GM21423 (cell line): ENCODE data around the gene ZSWIM8.
"Not testable (repeated sequence)": the region's sequence is repeated elsewhere in the genome, so short reads cannot be mapped to it uniquely, and the experiment has no call there.

Experiments used
- ATAC-seq: cut with Tn5 transposase; IDR thresholded peaks from one replicate; pipeline ENCODE4 v1.9.1; 2021; ENCODE audit warnings: mild to moderate bottlenecking, moderate library complexity; ENCODE audit not compliant: unreplicated experiment

ZSWIM8 gene

GRCh38 chr10:73795491-73795890 lies 10.1 kb downstream of the ZSWIM8 start:
- not testable (repeated sequence) for ATAC-seq

DNA sequence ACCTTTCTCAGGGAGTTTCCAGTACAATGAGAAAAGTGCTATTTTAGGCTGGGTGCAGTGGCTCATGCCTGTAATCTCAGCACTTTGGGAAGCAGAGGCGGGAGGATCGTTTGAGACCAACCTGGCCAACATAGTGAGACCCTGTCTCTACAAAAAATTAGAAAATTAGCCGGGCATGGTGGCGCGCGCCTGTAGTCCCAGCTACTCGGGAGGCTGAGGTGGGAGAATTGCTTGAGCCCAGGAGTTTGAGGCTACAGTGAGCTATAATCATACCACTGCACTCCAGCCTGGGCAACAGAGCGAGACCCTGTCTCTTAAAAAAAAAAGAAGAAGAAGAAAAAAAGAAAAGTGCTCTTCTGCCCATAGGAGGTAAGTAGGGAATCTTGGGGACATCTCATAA lies 10.6 kb downstream of the ZSWIM8 start:
- ATAC-seq = not testable (repeated sequence)

DNA sequence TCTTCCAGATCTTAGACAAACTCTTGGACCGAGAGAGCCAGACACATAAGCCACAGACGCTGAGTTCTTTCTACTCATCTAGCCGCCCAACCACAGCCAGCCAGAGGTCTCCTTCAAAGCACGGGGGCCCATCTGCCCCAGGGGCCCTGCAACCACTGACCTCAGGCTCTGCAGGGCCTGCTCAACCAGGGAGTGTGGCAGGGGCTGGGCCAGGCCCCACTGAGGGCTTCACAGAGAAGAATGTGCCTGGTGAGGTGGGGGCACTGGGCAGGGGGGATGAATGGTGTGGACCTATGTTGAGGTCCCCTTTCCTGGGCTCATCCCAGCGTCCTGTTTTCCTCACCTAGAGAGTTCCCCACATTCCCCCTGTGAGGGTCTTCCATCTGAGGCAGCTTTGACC lies 11.4 kb downstream of the ZSWIM8 start:
- no peak for ATAC-seq

DNA sequence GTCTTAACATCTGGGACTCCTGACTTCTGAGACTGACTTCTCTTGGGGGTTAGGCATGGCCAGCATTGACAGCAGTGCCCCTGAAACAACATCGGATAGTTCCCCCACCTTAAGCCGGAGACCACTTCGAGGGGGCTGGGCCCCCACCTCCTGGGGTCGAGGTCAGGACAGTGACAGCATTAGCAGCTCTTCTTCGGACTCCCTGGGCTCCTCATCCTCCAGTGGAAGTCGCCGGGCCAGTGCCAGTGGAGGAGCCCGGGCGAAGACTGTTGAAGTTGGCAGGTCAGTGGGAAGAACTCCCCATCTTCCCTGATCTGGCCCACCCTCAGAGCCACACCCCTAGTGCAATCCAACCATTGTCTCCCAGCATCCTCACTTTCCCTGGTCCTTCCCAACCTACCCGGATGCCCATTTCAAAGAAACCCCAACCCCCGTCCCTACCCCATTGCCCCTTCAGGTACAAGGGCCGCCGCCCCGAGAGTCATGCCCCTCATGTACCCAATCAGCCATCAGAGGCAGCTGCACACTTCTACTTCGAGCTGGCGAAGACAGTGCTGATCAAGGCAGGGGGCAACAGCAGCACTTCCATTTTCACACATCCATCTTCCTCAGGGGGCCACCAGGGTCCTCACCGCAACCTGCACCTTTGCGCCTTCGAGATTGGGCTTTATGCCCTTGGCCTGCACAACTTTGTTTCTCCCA lies 12.1 kb downstream of the ZSWIM8 start:
- ATAC-seq = no peak

DNA sequence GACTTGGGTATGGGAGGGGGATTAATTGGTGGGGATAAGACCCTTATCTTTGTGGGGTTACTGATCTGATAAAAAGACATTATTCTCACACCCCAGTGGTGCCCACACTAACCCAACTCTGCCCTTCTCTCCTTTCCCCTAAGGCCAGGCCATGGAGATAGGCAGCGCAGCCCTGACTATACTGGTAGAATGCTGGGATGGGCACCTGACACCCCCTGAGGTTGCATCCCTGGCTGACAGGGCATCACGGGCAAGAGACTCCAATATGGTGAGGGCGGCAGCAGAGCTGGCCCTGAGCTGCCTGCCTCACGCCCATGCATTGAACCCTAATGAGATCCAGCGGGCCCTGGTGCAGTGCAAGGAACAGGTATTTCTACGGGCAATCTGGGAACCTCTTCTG lies 12.7 kb downstream of the ZSWIM8 start:
- ATAC-seq = no peak

GRCh38 chr10:73798927-73799560 lies 13.6 kb downstream of the ZSWIM8 start:
- no peak for ATAC-seq

- ATAC-seq = no peak
These were observed 14.6 kb downstream of the ZSWIM8 start for GRCh38 chr10:73799899-73800559.

GRCh38 chr10:73800560-73801252 lies 15.3 kb downstream of the ZSWIM8 start:
- ATAC-seq = no peak

DNA sequence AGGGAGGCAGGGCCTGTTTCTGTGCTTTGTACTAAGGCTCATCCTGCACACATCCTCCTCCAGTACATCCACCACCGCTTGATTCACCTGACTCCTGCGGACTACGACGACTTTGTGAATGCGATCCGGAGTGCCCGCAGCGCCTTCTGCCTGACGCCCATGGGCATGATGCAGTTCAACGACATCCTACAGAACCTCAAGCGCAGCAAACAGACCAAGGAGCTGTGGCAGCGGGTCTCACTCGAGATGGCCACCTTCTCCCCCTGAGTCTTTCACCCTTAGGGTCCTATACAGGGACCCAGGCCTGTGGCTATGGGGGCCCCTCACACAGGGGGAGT lies 15.8 kb downstream of the ZSWIM8 start:
- ATAC-seq = no peak

- no peak for ATAC-seq
These were observed 17.0 kb downstream of the ZSWIM8 start for GRCh38 chr10:73802276-73802991.

GRCh38 chr10:73803680-73804286 lies 18.4 kb downstream of the ZSWIM8 start:
- ATAC-seq = peak; percentile 71

GRCh38 chr10:73806176-73806950 lies 21.0 kb downstream of the ZSWIM8 start:
- no peak for ATAC-seq

- no peak for ATAC-seq
These were observed 22.1 kb downstream of the ZSWIM8 start for GRCh38 chr10:73807471-73807870.

DNA sequence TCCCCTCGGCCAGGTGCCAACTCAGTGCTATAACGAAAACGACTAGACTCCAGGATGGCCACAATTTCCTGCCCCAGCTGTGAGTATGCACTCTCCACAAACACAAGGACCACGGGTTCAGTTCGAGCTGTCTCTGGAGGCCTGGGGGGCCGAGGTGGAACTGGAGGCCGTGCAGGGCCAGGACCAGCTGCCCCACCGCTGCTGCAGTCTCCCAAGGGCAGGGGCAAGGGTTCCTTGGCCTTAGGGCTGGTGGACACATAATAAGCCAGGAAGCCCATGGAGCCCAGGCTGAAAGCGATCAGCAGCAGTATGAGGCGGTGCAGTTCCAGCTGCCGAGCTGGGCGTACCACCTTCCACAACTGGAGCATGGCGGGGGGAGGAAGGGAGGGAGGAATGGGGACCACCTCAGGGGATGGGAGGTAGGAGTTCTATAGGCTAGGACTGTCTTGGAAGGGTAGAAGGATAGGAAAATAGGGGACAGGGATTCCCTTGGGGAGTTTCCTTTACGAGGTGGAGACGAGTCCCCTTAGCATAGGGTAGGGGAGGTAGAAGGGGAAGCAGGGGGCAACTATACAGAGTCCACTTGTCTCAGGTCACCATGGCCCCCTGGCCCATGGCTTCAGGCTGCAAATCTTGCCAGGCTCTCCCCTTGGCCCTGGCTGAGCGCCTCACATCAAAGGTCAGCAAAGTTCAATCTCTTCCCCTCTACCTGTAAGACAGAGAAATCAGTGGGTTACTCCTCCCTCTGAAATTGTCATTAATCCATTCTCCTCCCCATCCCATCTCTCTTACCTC lies 22.8 kb downstream of the ZSWIM8 start:
- no peak for ATAC-seq

DNA sequence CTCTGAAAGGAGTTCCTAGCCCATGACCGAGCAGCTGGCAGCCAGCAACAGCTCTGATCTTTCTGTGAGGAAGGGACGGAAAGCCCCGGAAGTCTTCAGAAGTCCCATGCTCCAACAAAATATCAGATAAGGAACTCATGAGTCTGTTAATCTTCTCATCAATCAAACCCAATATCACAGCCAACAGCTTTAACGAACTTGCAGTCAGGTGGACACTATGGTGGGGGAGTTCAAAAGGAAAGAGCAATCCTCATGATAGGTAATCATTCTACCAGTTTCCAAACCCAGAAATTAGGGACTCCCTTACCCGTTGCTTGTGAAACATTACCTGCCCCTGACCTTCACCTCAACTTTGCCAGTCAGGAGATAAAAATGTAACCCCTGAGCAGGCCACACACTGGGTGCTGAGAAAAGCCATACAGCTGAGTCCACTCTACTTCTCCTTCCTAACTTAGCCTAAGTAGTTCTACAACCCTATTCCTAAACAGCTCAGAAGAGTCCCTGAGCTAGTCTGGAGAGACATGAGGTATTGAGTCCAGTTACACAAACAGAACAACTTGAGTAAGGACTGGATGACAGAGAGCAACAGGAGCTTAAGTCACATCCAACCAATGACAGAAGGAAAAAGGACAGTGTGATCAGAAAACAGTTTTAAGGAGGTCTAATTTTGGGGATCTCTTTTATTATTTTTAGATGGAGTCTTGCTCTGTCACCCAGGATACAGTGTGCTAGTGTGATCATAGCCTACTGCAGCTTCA lies 23.8 kb downstream of the ZSWIM8 start:
- ATAC-seq = no peak

DNA sequence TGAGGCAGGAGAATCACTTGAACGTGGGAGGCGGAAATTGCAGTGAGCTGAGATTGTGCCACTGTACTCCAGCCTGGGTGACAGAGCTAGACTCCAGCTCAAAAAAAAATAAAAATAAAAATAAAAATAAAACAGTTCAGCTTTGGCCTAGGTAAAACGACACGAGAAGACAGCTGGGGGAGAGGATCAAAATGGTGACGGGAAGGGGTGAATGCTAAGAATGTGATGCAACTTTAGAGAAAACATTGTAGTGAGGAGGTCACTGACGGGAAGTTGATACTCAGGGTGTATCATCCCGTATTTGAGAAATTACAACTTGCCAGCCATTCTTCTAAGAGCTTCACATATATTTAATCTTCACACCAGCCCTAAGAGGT lies 24.9 kb downstream of the ZSWIM8 start:
- no peak for ATAC-seq

DNA sequence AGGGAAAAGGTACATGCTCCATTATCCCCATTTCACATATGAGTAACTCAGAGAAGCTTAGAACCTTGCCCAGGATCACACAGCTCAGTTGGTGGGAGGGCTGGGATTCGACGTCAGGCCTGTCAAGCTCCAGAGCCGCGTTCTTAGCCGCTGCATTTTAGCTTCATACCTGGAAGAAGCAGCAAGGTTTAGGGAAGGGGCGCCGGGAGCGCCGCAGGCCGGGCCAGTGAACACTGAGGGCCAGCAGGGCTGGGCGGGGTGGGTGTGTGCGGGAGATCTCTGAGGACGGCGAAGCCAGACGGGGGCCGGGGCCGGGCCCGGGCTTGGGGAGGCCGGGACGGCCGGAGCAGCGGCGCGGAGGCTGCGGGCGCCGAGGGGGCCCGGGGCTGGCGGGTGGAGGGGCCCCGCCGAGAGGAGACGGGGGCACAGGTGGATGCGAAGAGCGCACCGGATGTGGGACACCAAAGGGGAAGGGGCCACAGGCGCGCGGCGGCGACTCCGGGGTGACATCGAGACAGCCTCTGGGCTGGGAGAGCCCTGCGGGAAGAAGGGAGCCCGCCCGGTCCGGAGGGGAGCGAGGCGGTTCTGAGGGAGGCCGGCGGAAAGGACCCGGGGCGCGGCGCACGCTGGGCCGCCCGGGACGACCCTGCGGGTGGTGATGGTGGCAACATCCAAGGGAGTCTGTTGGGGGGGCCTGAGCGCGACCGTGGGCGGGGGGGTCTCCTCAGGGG lies 25.5 kb downstream of the ZSWIM8 start:
- peak; percentile 25 for ATAC-seq

DNA sequence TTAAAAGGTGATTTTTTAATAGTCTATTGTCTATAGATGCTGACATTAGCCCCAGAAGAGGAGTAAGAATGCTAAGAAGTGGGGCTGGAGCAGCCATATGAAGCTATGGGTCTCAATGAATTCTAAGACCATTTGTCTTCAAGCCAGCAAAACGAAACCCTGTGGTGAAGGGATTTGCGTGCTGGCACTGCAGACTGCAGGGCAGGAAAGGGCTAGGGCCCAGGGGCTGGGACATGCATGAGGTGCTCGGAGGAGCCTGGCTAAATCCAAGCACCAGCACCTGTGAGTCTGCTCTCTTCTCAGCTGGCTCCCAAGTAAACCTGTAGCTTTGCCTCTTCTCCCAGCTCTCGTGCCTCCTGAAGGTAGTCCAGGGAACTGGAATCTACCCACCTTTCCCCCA lies 27.3 kb downstream of the ZSWIM8 start:
- no peak for ATAC-seq
